Measurements from ENCODE around the gene GSK3B.

Gene GSK3B

DNA sequence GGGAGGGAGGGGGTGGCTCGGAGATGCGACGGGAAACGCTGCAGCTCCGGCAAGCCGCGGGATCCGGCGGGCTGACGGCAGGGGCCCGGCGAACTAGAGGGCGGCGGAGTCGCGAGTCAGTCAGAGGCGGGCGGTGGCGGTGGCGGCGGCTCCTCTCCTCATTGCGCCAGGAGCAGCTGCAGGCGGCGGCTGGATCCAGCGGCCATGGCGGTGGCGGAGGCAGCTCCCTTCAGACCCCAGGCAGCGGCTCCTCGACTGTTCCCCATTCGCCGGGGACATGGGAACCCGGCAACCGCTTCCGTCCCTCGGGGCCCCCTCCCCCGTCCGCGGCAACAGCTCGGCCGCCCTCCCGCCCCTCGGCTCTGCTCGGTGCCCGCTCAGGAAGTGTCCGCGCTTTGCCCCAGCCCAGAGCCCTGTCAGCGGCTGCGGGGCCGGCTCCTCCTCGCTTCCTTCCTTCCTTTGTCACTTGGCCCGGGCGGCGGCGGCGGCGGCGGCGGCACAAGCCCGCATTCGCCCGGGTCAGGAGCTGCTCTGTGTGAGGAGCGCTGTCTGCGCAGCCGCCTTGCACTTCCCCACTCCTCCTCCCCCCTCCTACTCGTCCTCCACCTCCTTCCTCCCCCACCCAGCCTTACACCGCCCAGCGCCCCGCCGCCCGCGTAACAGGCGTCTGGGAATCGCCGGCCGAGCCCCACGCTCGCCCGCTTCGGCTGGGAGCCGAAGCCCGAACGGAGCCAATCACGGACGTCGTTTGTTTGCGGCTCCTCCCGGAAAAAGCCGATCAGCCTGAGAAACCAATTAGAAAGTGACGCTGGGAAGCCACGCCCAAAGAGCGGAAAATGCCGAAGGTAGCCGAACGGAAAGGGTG lies at the start of gene GSK3B:
Gene GSK3B (minus strand): TSS at position 537 of the 865 bp plus-strand sequence. CDS start 1,013 bp downstream, outside the sequence.
- peak; percentile 94 to 97 for DNase-seq (ENCODE audit: low read depth in 2 of 2)

DNA sequence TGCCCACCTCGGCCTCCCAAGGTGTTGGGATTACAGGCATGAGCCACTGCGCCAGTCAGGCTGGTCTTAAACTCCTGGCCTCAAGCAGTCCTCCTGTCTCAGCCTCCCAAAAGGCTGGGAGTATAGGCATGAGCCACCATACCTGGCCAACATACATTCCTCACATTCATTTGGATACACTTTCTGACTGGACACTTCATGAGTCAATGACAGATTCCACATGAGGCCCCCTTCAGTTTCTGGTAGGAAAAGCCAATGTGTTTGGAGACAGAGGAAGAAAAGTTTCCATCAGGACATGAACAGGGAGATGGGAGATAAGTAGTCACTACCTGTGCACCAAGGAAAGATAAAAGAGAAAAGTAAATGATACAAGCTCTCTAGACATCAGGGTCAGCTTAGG lies 49.4 kb upstream of the GSK3B start:
- DNase-seq (ENCODE audit: low read depth in 2 of 2), result no peak

DNA sequence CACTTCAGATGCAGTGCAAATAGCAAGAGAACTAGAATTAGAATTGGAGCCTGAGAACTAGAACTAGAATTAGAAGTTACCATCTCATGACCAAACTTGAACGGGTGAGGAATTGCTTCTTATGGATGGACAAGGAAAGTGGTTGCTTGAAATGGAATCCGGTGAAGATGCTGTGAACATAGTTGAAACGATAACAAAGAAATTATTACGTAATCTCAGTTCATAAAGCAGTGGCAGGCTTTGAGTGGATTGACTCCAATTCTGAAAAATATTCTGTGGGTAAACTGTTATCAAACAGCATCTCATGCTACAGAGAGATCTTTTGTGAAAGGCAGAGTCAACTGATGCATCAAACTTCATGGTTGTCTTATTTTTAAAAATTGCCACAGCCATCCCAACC lies 48.0 kb upstream of the GSK3B start:
- no peak for DNase-seq (ENCODE audit: low read depth in 2 of 2)

DNA sequence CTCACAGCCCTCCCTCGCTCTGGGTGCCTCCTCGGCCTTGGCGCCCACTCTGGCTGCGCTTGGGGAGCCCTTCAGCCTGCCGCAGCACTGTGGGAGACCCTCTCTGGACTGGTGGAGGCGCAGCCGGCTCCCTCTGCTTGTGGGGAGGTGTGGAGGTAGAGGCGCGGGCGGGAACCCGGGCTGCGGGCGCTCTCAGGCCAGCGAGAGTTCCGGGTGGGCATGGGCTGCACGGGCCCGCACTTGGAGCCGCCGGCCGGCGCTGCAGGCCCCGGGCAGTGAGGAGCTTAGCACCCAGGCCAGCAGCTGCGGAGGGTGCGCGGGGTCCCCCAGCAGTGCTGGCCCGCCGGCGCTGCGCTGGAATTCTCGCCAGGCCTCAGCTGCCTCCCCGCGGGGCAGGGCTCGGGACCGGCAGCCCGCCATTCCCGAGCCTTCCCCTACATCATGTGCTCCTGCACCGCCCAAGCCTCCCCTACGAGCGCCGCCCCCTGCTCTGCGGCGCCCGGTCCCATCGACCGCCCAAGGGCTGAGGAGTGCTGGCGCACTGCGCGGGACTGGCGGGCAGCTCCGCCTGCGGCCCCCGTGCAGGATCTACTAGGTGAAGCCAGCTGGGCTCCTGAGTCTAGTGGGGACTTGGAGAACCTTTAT lies 46.0 kb upstream of the GSK3B start:
- DNase-seq (ENCODE audit: low read depth in 2 of 2), result no peak

DNA sequence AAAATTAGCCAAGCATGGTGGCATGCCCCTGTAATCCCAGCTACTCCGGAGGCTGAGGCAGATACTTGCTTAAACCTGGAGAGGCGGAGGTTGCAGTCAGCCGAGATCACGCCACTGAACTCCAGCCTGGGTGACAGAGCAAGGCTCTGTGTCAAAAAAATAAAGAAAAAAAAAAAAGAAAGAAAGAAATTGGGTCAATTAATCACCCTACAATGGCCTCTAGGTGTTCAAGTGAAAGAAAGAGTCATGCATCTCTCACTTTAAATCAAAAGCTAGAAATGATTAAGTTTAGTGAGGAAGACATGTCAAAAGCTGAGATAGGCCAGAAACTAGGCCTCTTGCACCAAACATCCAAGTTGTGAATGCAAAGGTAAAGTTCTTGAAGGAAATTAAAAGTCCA lies 44.9 kb upstream of the GSK3B start:
- no peak for DNase-seq (ENCODE audit: low read depth in 2 of 2)

DNA sequence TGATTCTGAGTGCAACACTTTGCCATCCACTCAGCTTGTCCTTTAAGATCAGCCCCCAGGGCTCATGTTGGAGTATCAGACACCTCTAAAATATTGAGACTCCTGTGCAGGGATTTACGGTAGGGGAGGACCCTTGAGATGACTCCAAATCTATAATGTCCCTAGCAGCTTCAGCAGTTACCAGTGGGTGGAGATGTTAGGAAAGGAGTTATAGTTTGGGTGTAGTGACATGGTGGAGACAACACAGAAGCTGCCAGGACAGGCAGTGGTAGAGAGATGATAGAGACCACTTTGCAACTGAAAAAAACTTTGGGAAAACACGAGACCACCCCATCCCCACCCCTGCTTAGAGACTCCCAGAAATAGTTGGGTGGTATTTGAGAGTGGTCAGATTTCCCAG lies 43.3 kb upstream of the GSK3B start:
- no peak for DNase-seq (ENCODE audit: low read depth in 2 of 2)

DNA sequence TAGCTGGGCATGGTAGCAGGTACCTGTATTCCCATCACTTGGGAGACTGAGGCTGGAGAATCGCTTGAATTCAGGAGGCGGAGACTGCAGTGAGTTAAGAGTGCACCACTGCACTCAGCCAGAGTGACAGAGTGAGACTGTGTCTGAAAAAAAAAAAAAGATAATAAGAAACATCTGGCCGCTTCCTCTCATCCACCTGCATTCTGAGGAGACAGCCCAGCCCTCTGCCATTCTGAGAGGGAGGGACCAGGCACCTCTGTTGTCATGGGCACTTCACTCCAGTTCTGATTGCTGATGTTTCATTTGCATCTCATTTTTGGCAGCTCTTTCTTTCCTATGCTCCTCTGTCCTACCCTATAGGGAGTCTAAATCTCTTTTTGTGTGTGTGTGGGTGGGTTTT lies 36.4 kb upstream of the GSK3B start:
- no peak for DNase-seq (ENCODE audit: low read depth in 2 of 2)

DNA sequence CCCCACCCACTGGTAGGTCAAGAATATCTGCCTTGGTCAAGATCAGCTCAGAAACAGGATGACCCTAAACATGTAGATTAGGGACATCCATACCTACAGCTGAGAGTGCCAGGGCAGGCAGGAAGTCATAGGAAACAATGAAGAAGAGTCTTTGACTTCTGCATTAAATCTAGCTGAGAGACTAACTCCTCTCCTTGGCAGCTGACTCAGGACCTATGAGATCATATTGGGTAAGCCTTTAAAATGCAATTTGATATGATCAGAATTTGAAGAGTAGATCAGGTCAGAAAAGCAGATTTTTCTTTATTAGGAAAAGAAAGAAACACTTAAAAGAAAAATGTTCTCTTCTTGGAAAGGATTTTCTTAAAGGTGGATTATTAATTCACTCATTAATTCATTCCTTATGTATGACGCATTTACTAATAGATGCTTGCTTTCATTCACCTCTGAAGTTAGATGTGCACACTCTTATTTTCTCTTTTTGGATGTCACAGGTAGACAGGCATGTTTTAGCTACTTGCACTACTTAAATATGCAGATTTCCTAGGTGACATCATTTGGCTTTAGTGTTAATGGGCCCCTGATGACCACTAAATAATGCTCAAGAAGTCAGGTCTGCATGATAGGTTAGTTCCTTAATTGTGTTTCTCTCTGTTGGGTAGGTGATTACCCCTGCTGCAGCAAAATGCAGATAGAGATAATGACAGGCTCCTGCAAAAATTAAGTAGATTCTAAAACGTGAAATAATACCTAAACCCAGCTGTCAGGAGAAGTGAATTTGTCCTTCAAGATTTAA lies 35.7 kb upstream of the GSK3B start:
- DNase-seq (ENCODE audit: low read depth in 2 of 2), result no peak

DNA sequence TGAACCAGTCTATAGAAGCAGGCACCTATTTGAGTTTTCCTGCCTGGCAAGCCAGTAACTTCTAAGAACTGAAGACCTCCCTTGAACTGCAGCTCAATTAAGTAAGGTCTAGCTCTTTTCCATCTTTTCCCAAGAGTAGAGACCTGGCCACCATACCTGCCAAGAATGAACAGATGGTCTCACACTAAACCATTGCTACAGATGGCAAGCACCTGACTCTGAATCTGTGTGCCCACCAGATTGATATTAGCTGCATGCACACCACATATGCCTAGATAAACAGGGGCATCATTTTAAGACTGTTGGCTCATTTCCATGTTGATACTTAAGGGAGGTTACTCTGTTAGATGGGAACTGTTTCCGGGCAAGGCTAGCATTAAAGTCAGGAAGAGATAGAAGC lies 34.8 kb upstream of the GSK3B start:
- no peak for DNase-seq (ENCODE audit: low read depth in 2 of 2)

DNA sequence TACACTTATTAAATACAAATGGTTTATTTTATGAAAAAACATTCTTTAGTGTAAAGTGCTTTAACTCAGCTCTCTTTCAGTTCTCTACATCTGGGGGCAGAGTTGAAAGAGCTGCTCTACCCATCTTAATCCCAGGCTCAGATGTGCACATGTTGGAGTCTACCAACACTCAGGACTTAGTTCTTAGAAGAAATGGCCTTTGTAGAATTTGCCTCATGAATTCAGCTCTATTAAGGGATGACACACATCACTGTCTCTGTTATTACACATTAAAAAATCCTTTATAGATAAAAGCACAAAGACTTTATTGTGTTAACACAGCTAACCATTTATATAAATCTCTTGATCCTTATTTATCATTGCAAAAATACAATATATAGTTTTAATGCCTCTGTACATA lies 31.7 kb upstream of the GSK3B start:
- no peak for DNase-seq (ENCODE audit: low read depth in 2 of 2)

DNA sequence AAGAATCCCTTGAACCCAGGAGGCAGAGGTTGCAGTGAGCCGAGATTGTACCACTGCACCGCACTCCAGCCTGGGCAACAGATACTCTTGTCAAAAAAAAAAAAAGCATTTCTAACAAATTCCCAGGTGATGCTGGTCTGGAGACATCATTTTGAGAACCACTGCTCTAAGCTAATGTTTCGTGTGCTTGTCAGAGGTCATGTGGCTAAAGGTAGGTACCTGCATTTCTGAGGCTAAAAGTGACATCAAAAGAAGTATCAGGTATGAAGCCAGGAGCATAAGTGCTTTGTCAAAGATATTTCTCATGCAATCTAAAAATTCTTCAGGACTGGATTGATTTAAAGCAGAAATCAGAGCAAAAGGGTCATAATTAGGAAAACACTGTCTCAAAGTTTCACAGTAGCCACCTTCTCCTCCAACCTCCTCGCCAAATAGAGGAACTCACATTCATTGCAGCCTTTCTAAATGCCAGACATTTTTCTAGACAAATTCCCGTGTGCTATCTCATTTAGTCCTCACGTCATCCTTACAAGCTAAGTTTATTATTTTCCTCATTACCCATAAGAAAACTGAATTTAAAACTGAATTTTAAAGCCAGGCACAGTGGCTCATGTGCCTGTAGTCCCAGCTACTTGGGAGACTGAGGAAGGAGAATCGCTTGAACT lies 25.7 kb upstream of the GSK3B start:
- DNase-seq (ENCODE audit: low read depth in 2 of 2), result no peak

DNA sequence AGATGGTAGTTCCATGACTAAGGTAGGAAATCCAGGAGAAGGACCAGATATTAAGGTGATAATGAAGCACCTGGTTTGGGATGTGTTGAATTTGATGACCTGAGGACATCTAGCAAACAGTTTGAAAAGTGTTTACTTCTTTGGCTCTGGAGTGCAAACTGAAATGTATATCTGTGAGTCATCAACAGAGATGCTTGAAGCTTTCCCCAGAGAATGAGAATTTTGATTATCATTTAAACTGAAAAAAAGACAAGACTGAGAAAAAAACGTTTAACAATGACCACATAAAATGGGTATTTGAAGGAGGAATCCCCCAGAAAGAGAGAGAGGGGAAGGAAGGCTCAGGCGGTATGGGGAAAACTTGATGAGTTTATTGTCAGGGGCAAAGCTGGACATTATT lies 20.7 kb upstream of the GSK3B start:
- no peak for DNase-seq (ENCODE audit: low read depth in 2 of 2)

DNA sequence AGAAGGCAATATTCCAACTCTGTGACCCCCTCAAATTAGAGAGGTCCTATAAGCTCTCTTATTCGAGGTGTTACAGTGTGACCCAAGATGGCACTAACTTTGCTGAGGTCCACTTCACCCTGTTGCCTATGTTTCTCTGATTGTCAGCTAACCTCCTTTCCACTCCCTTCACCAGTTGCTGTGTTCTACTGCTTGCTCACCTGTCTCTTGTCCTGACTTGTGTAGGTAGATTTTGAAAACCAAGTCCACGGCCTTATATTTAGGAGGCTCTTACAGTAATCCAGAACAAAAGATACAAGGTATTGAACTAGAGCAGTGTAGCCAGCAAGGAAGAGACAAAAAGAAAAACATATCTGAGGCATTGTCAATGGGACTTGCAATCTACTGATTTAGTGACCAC lies 20.1 kb upstream of the GSK3B start:
- DNase-seq (ENCODE audit: low read depth in 2 of 2), result no peak

DNA sequence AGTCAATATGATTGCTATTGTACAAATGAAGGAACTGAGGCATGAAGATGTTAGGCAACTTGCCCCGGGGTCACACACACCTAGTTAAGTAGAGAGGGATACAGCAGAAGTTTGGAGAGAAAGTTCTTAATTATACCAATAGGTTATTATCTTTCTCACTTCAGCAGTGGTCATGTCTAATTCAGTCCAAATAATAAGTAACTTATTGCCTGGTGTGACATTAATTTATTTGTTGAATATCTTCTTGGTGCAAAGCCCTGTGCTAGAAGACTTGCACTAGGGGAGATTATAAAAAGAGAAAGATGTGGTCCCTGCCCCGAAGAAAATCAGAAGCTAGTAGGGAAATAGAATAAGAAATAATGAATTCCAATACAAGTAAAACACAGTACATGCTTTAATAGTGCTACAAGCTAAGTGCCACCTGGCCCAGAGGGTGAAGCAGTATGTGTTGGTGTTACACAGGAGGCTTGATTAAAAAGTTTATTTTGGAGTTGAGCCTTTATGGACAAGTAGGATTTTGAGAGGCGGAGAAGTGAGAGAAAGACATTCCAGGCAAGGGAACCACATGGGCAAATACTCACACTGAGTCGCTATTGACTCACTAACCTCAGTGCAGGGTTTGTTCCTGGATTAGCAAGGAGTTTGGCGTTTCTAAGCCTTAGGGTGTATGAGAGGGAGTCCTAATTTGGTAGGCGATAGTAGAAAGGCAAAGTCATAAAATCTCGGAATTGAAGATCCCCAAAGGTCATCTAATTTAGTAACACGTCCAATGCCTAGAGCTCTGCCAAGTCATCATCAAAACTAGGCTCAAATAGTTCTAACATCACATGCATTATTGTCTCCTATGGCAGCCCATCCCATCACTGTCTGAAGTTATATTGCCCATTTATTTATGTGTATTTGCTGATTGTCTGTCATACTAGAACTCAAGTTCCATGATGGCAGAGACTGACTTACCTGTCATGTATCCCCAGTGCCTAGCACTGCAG lies 19.2 kb upstream of the GSK3B start:
- no peak for DNase-seq (ENCODE audit: low read depth in 2 of 2)

DNA sequence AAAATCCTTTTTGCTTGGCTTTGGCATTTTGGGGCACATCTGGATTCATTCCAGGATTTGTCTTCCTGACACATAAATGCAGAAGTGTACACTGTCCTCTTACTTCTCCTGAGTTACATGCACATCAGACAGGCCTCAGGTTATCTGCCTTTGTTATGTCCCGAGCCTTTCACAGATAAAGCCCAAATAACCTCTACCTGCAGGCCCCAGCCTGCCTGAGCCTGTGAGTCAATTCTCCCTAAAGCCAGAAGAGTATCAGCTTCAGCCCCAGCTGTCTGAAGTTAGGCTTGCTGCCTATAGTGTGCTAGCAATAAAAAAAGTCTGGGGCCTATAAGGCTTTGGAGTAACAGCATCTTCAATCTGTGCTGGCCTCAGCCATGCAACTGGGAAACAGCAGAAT lies 17.7 kb upstream of the GSK3B start:
- DNase-seq (ENCODE audit: low read depth in 2 of 2), result no peak

DNA sequence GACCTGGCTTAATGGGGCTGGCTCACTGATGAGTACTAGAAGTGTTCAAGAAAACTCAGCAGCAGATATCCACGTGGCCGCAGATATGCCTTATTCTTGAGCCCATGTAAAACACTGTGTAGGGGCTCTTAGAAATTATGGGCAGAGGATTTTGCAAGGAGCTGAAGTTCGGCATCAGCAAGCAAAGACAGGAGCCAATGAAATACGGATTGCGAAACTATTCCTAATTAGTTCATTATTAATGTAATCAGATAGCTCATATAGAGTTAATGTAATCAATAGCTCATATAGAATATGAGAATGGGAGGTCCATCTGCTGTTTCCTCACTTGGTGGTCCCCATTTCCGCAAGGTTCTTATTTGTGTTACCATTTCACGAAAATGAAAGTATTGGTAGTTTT lies 9.0 kb upstream of the GSK3B start:
- DNase-seq (ENCODE audit: low read depth in 2 of 2), result no peak

DNA sequence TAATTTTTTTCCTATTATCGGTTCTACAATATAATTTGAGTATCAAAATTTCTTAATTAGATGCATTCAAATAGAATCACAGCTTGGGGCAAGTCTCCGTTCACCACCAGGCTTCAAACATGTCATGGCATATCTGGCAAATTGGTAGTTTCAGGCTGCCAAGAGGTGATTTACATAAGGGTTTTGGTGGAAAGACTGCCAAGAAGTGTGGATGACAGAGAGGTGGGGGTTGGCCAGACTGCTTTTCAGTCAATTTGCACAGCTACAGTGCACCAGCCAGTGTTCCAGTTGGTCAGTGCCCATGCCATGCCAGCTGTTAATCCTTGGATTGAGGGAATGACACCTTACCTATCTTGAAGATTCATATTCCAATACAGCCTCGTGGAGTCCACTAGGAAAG lies 8.4 kb upstream of the GSK3B start:
- no peak for DNase-seq (ENCODE audit: low read depth in 2 of 2)

DNA sequence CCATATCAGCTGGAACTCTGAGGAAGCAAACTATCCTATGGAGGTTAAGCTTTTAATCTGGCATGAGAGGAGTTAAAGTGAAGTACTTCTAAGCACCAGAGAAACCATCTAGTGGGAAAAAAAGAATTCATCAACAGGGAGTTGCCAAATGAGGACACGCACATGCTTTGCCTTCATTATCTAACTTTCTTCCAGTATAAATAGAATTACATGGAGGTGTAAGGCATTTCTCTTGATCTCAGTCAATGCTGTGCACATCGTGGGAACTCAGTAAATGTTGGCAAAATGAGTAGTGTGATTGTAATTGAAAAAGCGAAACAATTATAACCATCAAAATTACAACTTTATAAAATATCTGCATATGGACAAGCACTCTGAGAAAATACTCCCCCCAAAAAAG lies 8.0 kb upstream of the GSK3B start:
- DNase-seq (ENCODE audit: low read depth in 2 of 2), result no peak

DNA sequence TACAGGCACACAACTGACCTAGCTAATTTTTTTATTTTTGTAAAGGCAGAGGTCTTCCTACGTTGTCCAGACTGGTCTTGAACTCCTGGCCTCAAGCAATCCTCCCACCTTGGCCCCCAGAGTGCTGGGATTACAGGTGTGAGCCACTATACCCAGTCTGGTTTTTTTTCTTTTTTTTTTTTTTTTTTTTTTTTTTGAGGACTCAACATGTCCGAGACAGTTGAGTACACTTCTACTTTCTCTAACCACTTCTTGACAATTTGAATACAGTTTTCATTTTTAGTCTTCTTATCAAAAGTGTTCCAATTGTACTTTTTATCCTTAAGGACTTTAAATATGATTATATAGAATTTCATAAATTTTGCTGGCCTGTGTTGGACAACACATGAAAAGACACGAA lies 7.4 kb upstream of the GSK3B start:
- no peak for DNase-seq (ENCODE audit: low read depth in 2 of 2)

DNA sequence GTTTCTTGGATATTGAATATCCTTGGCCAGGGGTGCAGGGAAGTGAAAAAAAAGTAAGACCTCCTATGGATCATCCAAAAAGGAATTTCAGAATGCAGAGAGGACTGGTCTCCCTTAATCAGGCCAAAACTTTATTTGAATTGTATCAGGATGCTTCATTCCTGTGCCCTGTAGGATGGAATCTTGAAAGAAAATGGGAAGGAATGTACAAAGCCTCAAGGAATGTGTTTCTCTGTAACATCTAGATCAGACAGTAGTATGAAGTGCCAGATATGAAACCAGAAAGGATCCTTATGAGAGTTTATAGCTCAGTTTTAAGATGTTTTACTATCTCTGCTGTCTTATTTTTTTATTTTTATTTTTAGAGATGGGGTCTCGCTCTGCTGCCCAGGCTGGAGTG lies 6.5 kb upstream of the GSK3B start:
- DNase-seq (ENCODE audit: low read depth in 2 of 2), result no peak

DNA sequence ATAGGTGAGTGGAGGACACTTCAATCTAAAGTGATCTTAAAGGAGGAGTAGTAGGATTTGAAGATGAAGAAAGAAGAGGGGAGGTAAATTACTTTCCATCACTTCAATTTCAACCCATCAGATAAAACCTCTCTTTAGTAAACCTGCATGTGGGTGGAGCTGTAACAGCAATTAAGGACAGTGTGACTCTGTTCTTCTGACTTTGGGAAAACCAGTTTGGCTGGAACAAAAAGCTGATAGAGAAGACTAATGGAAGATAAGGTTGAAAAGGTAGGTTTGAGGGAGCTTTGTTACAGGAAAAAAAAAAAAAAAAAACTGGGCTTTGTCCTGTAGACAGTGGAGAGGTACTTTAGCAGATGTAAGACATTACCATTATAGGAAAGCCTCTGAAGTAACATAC lies 4.5 kb upstream of the GSK3B start:
- no peak for DNase-seq (ENCODE audit: low read depth in 2 of 2)
